Effector memory CD8-positive, alpha-beta T cell (primary cell): Measurements from ENCODE around the gene SLC23A2.

Source experiments
- ATAC-seq: fragments of 150-1000 bp; cut with Tn5 transposase; replicated peaks from 2 replicates; pipeline ENCODE4 v1.10.0; 2021; ENCODE audit warnings: mild to moderate bottlenecking, moderate library complexity
- DNase-seq, 3 experiments: peaks; one replicate each; pipeline ENCODE4 v3.0.0; 2021
- H3K27ac Mint-ChIP-seq, 2 donors: one replicate each; pipeline ENCODE4 v1.8.0; 2022; ENCODE audit warnings: mild to moderate bottlenecking in 2 of 2, mixed read lengths in 2 of 2, moderate library complexity in 2 of 2
- H3K27me3 Mint-ChIP-seq, 2 donors: one replicate each; pipeline ENCODE4 v1.8.0; 2022; ENCODE audit warnings: mixed read lengths in 2 of 2
- H3K36me3 Mint-ChIP-seq: one replicate; pipeline ENCODE4 v1.8.0; 2022; ENCODE audit warnings: mild to moderate bottlenecking, moderate library complexity, mixed read lengths; ENCODE audit not compliant: insufficient read depth
- H3K4me1 Mint-ChIP-seq, 2 donors: one replicate each; pipeline ENCODE4 v1.8.0; 2022; ENCODE audit warnings: low read depth in 2 of 2, mixed read lengths in 2 of 2
- H3K4me3 Mint-ChIP-seq, 2 donors: one replicate each; pipeline ENCODE4 v1.8.0; 2022; ENCODE audit warnings: mild to moderate bottlenecking in 2 of 2, mixed read lengths in 2 of 2, moderate library complexity in 2 of 2
- H3K9me3 Mint-ChIP-seq, 2 donors: one replicate each; pipeline ENCODE4 v1.8.0; 2022; ENCODE audit warnings: mixed read lengths in 2 of 2

Gene SLC23A2

GRCh38 chr20:4838526-4838925 is 162.8 kb downstream of the SLC23A2 start:
- ATAC-seq (no peak), DNase-seq (no peak)
- H3K36me3 Mint-ChIP-seq = no peaks in the 10 kb centered on the region
- H3K27me3 Mint-ChIP-seq = peaks cover 6 to 31% of the 10 kb centered on the region in 2 donors
- H3K27ac Mint-ChIP-seq = peak overlapping the region in 1 of 2 donors; percentile 29
- peaks cover 0 to 4% of the 10 kb centered on the region in 2 donors for H3K4me1 Mint-ChIP-seq
- H3K4me3 Mint-ChIP-seq = no peak overlapping the region
- H3K9me3 Mint-ChIP-seq = no peaks in the 10 kb centered on the region

- H3K4me3 Mint-ChIP-seq = no peak overlapping the region
- no peak overlapping the region for H3K27ac Mint-ChIP-seq
- no peaks in the 10 kb centered on the region for H3K9me3 Mint-ChIP-seq
- peaks cover 6 to 31% of the 10 kb centered on the region in 2 donors for H3K27me3 Mint-ChIP-seq
- ATAC-seq = no peak
- DNase-seq = no peak
- H3K4me1 Mint-ChIP-seq = peaks cover 0 to 4% of the 10 kb centered on the region in 2 donors
- H3K36me3 Mint-ChIP-seq = no peaks in the 10 kb centered on the region
These were observed 163.6 kb downstream of the SLC23A2 start for GRCh38 chr20:4837760-4838159.

- no peaks in the 10 kb centered on the region for H3K9me3 Mint-ChIP-seq
- DNase-seq (no peak), ATAC-seq (no peak)
- no peaks in the 10 kb centered on the region for H3K36me3 Mint-ChIP-seq
- peaks cover 6 to 31% of the 10 kb centered on the region in 2 donors for H3K27me3 Mint-ChIP-seq
- no peak overlapping the region for H3K27ac Mint-ChIP-seq
- peaks cover 0 to 4% of the 10 kb centered on the region in 2 donors for H3K4me1 Mint-ChIP-seq
- no peak overlapping the region for H3K4me3 Mint-ChIP-seq
These were observed 164.4 kb downstream of the SLC23A2 start for GRCh38 chr20:4836935-4837334.

GRCh38 chr20:4836473-4836872 is 164.8 kb downstream of the SLC23A2 start:
- H3K36me3 Mint-ChIP-seq = no peaks in the 10 kb centered on the region
- ATAC-seq (no peak), DNase-seq (no peak)
- H3K4me3 Mint-ChIP-seq = no peak overlapping the region
- no peaks in the 10 kb centered on the region for H3K9me3 Mint-ChIP-seq
- no peak overlapping the region for H3K27ac Mint-ChIP-seq
- peaks cover 6 to 31% of the 10 kb centered on the region in 2 donors for H3K27me3 Mint-ChIP-seq
- H3K4me1 Mint-ChIP-seq = peaks cover 0 to 4% of the 10 kb centered on the region in 2 donors

- Mint-ChIP-seq H3K36me3 (no peaks in the 10 kb centered on the region), H3K27ac (no peak overlapping the region), H3K4me3 (no peak overlapping the region), H3K4me1 (peaks cover 0 to 4% of the 10 kb centered on the region in 2 donors), H3K27me3 (peaks cover 6 to 31% of the 10 kb centered on the region in 2 donors), H3K9me3 (no peaks in the 10 kb centered on the region)
- DNase-seq (no peak), ATAC-seq (no peak)
These were observed 165.8 kb downstream of the SLC23A2 start for GRCh38 chr20:4835244-4836177.

- no peak overlapping the region for H3K4me3 Mint-ChIP-seq
- ATAC-seq = no peak
- H3K36me3 Mint-ChIP-seq = peaks cover 3% of the 10 kb centered on the region
- no peak for DNase-seq
- no peak overlapping the region for H3K27ac Mint-ChIP-seq
- H3K9me3 Mint-ChIP-seq = no peaks in the 10 kb centered on the region
- peaks cover 0 to 4% of the 10 kb centered on the region in 2 donors for H3K4me1 Mint-ChIP-seq
- H3K27me3 Mint-ChIP-seq = peaks cover 6 to 29% of the 10 kb centered on the region in 2 donors
These were observed 168.1 kb downstream of the SLC23A2 start for GRCh38 chr20:4833074-4833728.

GRCh38 chr20:4832469-4832868 is 168.8 kb downstream of the SLC23A2 start:
- DNase-seq (no peak), ATAC-seq (no peak)
- no peaks in the 10 kb centered on the region for H3K4me1 Mint-ChIP-seq
- no peak overlapping the region for H3K27ac Mint-ChIP-seq
- H3K9me3 Mint-ChIP-seq = no peaks in the 10 kb centered on the region
- no peak overlapping the region for H3K4me3 Mint-ChIP-seq
- H3K27me3 Mint-ChIP-seq = peaks cover 0 to 22% of the 10 kb centered on the region in 2 donors
- H3K36me3 Mint-ChIP-seq = peaks cover 3% of the 10 kb centered on the region

GRCh38 chr20:4830696-4831095 is 170.6 kb downstream of the SLC23A2 start:
- ATAC-seq (no peak), DNase-seq (no peak)
- no peak overlapping the region for H3K4me3 Mint-ChIP-seq
- H3K27me3 Mint-ChIP-seq = peaks cover 0 to 8% of the 10 kb centered on the region in 2 donors
- H3K36me3 Mint-ChIP-seq = peaks cover 3% of the 10 kb centered on the region
- H3K27ac Mint-ChIP-seq = no peak overlapping the region
- H3K9me3 Mint-ChIP-seq = no peaks in the 10 kb centered on the region
- H3K4me1 Mint-ChIP-seq = no peaks in the 10 kb centered on the region

- Mint-ChIP-seq H3K4me3 (no peak overlapping the region), H3K36me3 (peaks cover 3% of the 10 kb centered on the region), H3K27ac (no peak overlapping the region), H3K4me1 (no peaks in the 10 kb centered on the region), H3K27me3 (peaks cover 0 to 3% of the 10 kb centered on the region in 2 donors), H3K9me3 (no peaks in the 10 kb centered on the region)
- no peak for ATAC-seq
- no peak for DNase-seq
These were observed 171.1 kb downstream of the SLC23A2 start for GRCh38 chr20:4830259-4830658.

GRCh38 chr20:4829514-4830215 is 171.6 kb downstream of the SLC23A2 start:
- Mint-ChIP-seq H3K27me3 (no peaks in the 10 kb centered on the region), H3K27ac (peak overlapping the region in 1 of 2 donors; percentile 46), H3K4me3 (no peak overlapping the region), H3K9me3 (no peaks in the 10 kb centered on the region), H3K36me3 (peaks cover 3% of the 10 kb centered on the region), H3K4me1 (no peaks in the 10 kb centered on the region)
- ATAC-seq (peak; percentile 36), DNase-seq (no peak)

- no peak overlapping the region for H3K4me3 Mint-ChIP-seq
- DNase-seq (no peak), ATAC-seq (no peak)
These were observed 172.3 kb downstream of the SLC23A2 start for GRCh38 chr20:4828830-4829513.

GRCh38 chr20:4821590-4821989 is 179.7 kb downstream of the SLC23A2 start:
- Mint-ChIP-seq H3K36me3 (peaks cover 21% of the 10 kb centered on the region), H3K27ac (peak overlapping the region; percentile 89 to 91)
- DNase-seq = no peak

More at GRCh38 chr20:4828830-4829513, 172.3 kb downstream of the SLC23A2 start:
- Mint-ChIP-seq H3K9me3 (no peaks in the 10 kb centered on the region), H3K36me3 (peaks cover 3% of the 10 kb centered on the region), H3K27ac (peak overlapping the region in 1 of 2 donors; percentile 46), H3K4me1 (peaks cover 0 to 3% of the 10 kb centered on the region in 2 donors), H3K27me3 (no peaks in the 10 kb centered on the region)

More at GRCh38 chr20:4821590-4821989, 179.7 kb downstream of the SLC23A2 start:
- no peak for ATAC-seq
- H3K9me3 Mint-ChIP-seq = no peaks in the 10 kb centered on the region
- peak overlapping the region; percentile 91 to 94 for H3K4me3 Mint-ChIP-seq
- peaks cover 16 to 19% of the 10 kb centered on the region in 2 donors for H3K4me1 Mint-ChIP-seq
- H3K27me3 Mint-ChIP-seq = no peaks in the 10 kb centered on the region
